Testis (tissue), 3 donors: ENCODE data around the gene PDPK1. TPM values are rescaled to one million over a fixed set of nuclear protein-coding genes. Genes with fewer than 3 reads are reported as not detected.

Source experiments
- DNase-seq: peaks from one replicate; pipeline ENCODE4 v3.0.0-alpha.2; 2019
- H3K27ac ChIP-seq, 2 donors: fragments of 200-600 bp; sonication (generic); one replicate each; pipeline ENCODE4 v1.5.1; 2019
- H3K27me3 ChIP-seq: fragments of 200-600 bp; sonication (generic); one replicate; pipeline ENCODE4 v1.5.1; 2019
- H3K36me3 ChIP-seq: fragments of 200-600 bp; sonication (generic); one replicate; pipeline ENCODE4 v1.5.1; 2017; ENCODE audit warnings: low read depth; ENCODE audit errors: missing control alignments
- H3K4me1 ChIP-seq: fragments of 200-600 bp; sonication (generic); one replicate; pipeline ENCODE4 v1.5.1; 2019
- H3K4me3 ChIP-seq, 2 donors: fragments of 200-600 bp; sonication (generic); one replicate each; pipeline ENCODE4 v1.5.1; 2017 to 2019
- H3K9me3 ChIP-seq: fragments of 200-600 bp; sonication (generic); one replicate; pipeline ENCODE4 v1.5.1; 2017
- CTCF ChIP-seq, 3 experiments: fragments of 450-650 bp in 2 of 3; fragments of 200-600 bp in 1 of 3; sonication (generic) in 1 of 3; IDR thresholded peaks; one replicate each; pipeline ENCODE4 v1.5.1; 2016 to 2019; ENCODE audit warnings: antibody characterized with exemption in 3 of 3, mild to moderate bottlenecking in 2 of 3, moderate library complexity in 1 of 3
- POLR2A ChIP-seq: fragments of 450-650 bp; IDR thresholded peaks from one replicate; pipeline ENCODE4 v1.6.1; 2017; ENCODE audit warnings: antibody characterized with exemption, mild to moderate bottlenecking, moderate library complexity
- WGBS, 2 donors: methylation state at CpG; one replicate each; pipeline ENCODE4 v1.1.5; 2018; 5-methylcytosine and 5-hydroxymethylcytosine counted together
- intact Hi-C: fragments of 100-400 bp; cut with DNase I; formaldehyde crosslinking; loops from one replicate; pipeline ENCODE4 v1.15.1; 2023; ENCODE audit warnings: low total_unique reads
- polyA plus RNA-seq: library from polyadenylated mRNA; stranded (reverse); fragments of 350-450 nt; fragmentation: Illumina TruSeq; extraction: RNeasy Lipid Tissue Mini Kit (QIAGEN cat#74804); gene quantifications from one replicate; pipeline ENCODE4 v1.2.3, GENCODE V29; 2014; ENCODE audit warnings: low read depth, low replicate concordance; ENCODE audit not compliant: insufficient read depth
- total RNA-seq, 2 donors: library from RNA; depleted of rRNA; stranded (reverse); fragments of >200 nt; gene quantifications; one replicate each; pipeline ENCODE4 v1.2.3, GENCODE V29; 2016

The PDPK1 gene
- total and polyA plus RNA-seq, 3 donors from 2014 or later = 53.0 to 75.3 (median 61.1) TPM

GRCh38 chr16:2587891-2588565 is 50.2 kb downstream of the PDPK1 start:
- 75 to 80% methylated on average over 11 to 14 of the region's 14 CpGs for WGBS, 2 donors
- Histone ChIP-seq H3K9me3 (no peaks in the 10 kb centered on the region), H3K4me3 (no peak overlapping the region), H3K4me1 (peaks cover 30% of the 10 kb centered on the region), H3K27ac (no peak overlapping the region), H3K36me3 (no peaks in the 10 kb centered on the region), H3K27me3 (no peaks in the 10 kb centered on the region)
- DNase-seq = no peak
- intact Hi-C loops = no loop called here
- no peak for TF ChIP-seq CTCF (IDR thresholded peaks at IDR 0.05)
- no peak for TF ChIP-seq POLR2A

GRCh38 chr16:2591476-2592240 is 53.8 kb downstream of the PDPK1 start:
- peaks cover 14% of the 10 kb centered on the region for H3K4me1 ChIP-seq
- TF ChIP-seq POLR2A (no peak), CTCF (IDR thresholded peaks at IDR 0.05) (no peak)
- DNase-seq = no peak
- H3K27me3 ChIP-seq = no peaks in the 10 kb centered on the region
- H3K36me3 ChIP-seq = no peaks in the 10 kb centered on the region
- H3K27ac ChIP-seq = no peak overlapping the region
- no peaks in the 10 kb centered on the region for H3K9me3 ChIP-seq
- H3K4me3 ChIP-seq = no peak overlapping the region
- 88 to 94% methylated on average over 14 to 15 of the region's 15 CpGs for WGBS, 2 donors
- intact Hi-C loops = no loop called here

GRCh38 chr16:2592786-2593185 is 55.0 kb downstream of the PDPK1 start:
- intact Hi-C loops = no loop called here
- 85 to 96% methylated on average over 5 to 16 of the region's 16 CpGs for WGBS, 2 donors

GRCh38 chr16:2595393-2596205 is 57.8 kb downstream of the PDPK1 start:
- peaks cover 5% of the 10 kb centered on the region for H3K4me1 ChIP-seq
- intact Hi-C loops = no loop called here
- H3K4me3 ChIP-seq = no peak overlapping the region
- H3K36me3 ChIP-seq = no peaks in the 10 kb centered on the region
- H3K27me3 ChIP-seq = no peaks in the 10 kb centered on the region
- DNase-seq = no peak
- H3K9me3 ChIP-seq = no peaks in the 10 kb centered on the region
- 84 to 88% methylated on average over 26 to 27 of the region's 27 CpGs for WGBS, 2 donors
- TF ChIP-seq POLR2A (no peak), CTCF (IDR thresholded peaks at IDR 0.05) (no peak)
- H3K27ac ChIP-seq = no peak overlapping the region

More at GRCh38 chr16:2592786-2593185, 55.0 kb downstream of the PDPK1 start:
- Histone ChIP-seq H3K4me1 (peaks cover 12% of the 10 kb centered on the region), H3K9me3 (no peaks in the 10 kb centered on the region), H3K27ac (no peak overlapping the region), H3K27me3 (no peaks in the 10 kb centered on the region), H3K4me3 (no peak overlapping the region), H3K36me3 (no peaks in the 10 kb centered on the region)
- no peak for TF ChIP-seq CTCF (IDR thresholded peaks at IDR 0.05)
- TF ChIP-seq POLR2A = no peak
- DNase-seq = no peak
